Measurements from ENCODE around the gene SASH3. TPM values are rescaled to one million over a fixed set of nuclear protein-coding genes. Genes with fewer than 3 reads are reported as not detected.

Gene SASH3
- total and polyA plus RNA-seq, 2 donors, result 2.6 to 6.4 TPM

GRCh38 chrX:129783291-129783713 lies 3.6 kb downstream of the SASH3 start:
- no peak for DNase-seq (ENCODE audit: extremely low spot score)
- H3K4me3 ChIP-seq (ENCODE audit: low read depth, low read length), result no peak overlapping the region
- H3K4me1 ChIP-seq (ENCODE audit: insufficient read depth), result no peaks in the 10 kb centered on the region
- 91% methylated on average over 11 of the region's 11 CpGs for WGBS
- no peak overlapping the region for H3K27ac ChIP-seq (ENCODE audit: low read depth)
- no peaks in the 10 kb centered on the region for H3K36me3 ChIP-seq (ENCODE audit: insufficient read depth)

- H3K4me3 ChIP-seq (ENCODE audit: low read depth, low read length), result no peak overlapping the region
- H3K4me1 ChIP-seq (ENCODE audit: insufficient read depth), result no peaks in the 10 kb centered on the region
- no peak overlapping the region for H3K27ac ChIP-seq (ENCODE audit: low read depth)
- 85% methylated on average over 7 of the region's 7 CpGs for WGBS
- no peak for DNase-seq (ENCODE audit: extremely low spot score)
- H3K36me3 ChIP-seq (ENCODE audit: insufficient read depth), result no peaks in the 10 kb centered on the region
Measured at GRCh38 chrX:129784371-129784770, 4.6 kb downstream of the SASH3 start.

GRCh38 chrX:129785160-129785947 lies 5.6 kb downstream of the SASH3 start:
- no peak for DNase-seq (ENCODE audit: extremely low spot score)
- Histone ChIP-seq H3K27ac (ENCODE audit: low read depth) (no peak overlapping the region), H3K4me3 (ENCODE audit: low read depth, low read length) (no peak overlapping the region), H3K4me1 (ENCODE audit: insufficient read depth) (no peaks in the 10 kb centered on the region), H3K36me3 (ENCODE audit: insufficient read depth) (no peaks in the 10 kb centered on the region)
- 77% methylated on average over 11 of the region's 11 CpGs for WGBS

- no peak overlapping the region for H3K27ac ChIP-seq (ENCODE audit: low read depth)
- no peaks in the 10 kb centered on the region for H3K36me3 ChIP-seq (ENCODE audit: insufficient read depth)
- DNase-seq (ENCODE audit: extremely low spot score), result no peak
- H3K4me1 ChIP-seq (ENCODE audit: insufficient read depth), result no peaks in the 10 kb centered on the region
- WGBS, result 50% methylated on average over 3 of the region's 3 CpGs
- H3K4me3 ChIP-seq (ENCODE audit: low read depth, low read length), result no peak overlapping the region
Measured at GRCh38 chrX:129786210-129786651, 6.5 kb downstream of the SASH3 start.

GRCh38 chrX:129787336-129788055 lies 7.7 kb downstream of the SASH3 start:
- Histone ChIP-seq H3K27ac (ENCODE audit: low read depth) (no peak overlapping the region), H3K36me3 (ENCODE audit: insufficient read depth) (no peaks in the 10 kb centered on the region), H3K4me1 (ENCODE audit: insufficient read depth) (no peaks in the 10 kb centered on the region), H3K4me3 (ENCODE audit: low read depth, low read length) (no peak overlapping the region)
- WGBS, result 74% methylated on average over 11 of the region's 11 CpGs
- DNase-seq (ENCODE audit: extremely low spot score), result no peak

- 77% methylated on average over 6 of the region's 6 CpGs for WGBS
- H3K4me3 ChIP-seq (ENCODE audit: low read depth, low read length), result no peak overlapping the region
- no peak overlapping the region for H3K27ac ChIP-seq (ENCODE audit: low read depth)
- no peak for DNase-seq (ENCODE audit: extremely low spot score)
- no peaks in the 10 kb centered on the region for H3K36me3 ChIP-seq (ENCODE audit: insufficient read depth)
- H3K4me1 ChIP-seq (ENCODE audit: insufficient read depth), result no peaks in the 10 kb centered on the region
Measured at GRCh38 chrX:129788527-129788926, 8.8 kb downstream of the SASH3 start.

GRCh38 chrX:129790146-129790545 lies 10.4 kb downstream of the SASH3 start:
- no peak for DNase-seq (ENCODE audit: extremely low spot score)
- 79% methylated on average over 3 of the region's 3 CpGs for WGBS
- no peak overlapping the region for H3K27ac ChIP-seq (ENCODE audit: low read depth)
- no peak overlapping the region for H3K4me3 ChIP-seq (ENCODE audit: low read depth, low read length)
- no peaks in the 10 kb centered on the region for H3K4me1 ChIP-seq (ENCODE audit: insufficient read depth)
- no peaks in the 10 kb centered on the region for H3K36me3 ChIP-seq (ENCODE audit: insufficient read depth)

- Histone ChIP-seq H3K27ac (ENCODE audit: low read depth) (no peak overlapping the region), H3K4me3 (ENCODE audit: low read depth, low read length) (no peak overlapping the region), H3K36me3 (ENCODE audit: insufficient read depth) (no peaks in the 10 kb centered on the region), H3K4me1 (ENCODE audit: insufficient read depth) (no peaks in the 10 kb centered on the region)
- DNase-seq (ENCODE audit: extremely low spot score), result no peak
- 94% methylated on average over 9 of the region's 9 CpGs for WGBS
Measured at GRCh38 chrX:129790808-129791207, 11.1 kb downstream of the SASH3 start.

- DNase-seq (ENCODE audit: extremely low spot score), result no peak
- no peaks in the 10 kb centered on the region for H3K4me1 ChIP-seq (ENCODE audit: insufficient read depth)
- 89% methylated on average over 8 of the region's 8 CpGs for WGBS
- H3K4me3 ChIP-seq (ENCODE audit: low read depth, low read length), result no peak overlapping the region
- no peak overlapping the region for H3K27ac ChIP-seq (ENCODE audit: low read depth)
- H3K36me3 ChIP-seq (ENCODE audit: insufficient read depth), result no peaks in the 10 kb centered on the region
Measured at GRCh38 chrX:129791336-129791735, 11.6 kb downstream of the SASH3 start.

GRCh38 chrX:129791961-129792570 lies 12.3 kb downstream of the SASH3 start:
- DNase-seq (ENCODE audit: extremely low spot score), result no peak
- H3K4me1 ChIP-seq (ENCODE audit: insufficient read depth), result no peaks in the 10 kb centered on the region
- no peak overlapping the region for H3K27ac ChIP-seq (ENCODE audit: low read depth)
- H3K36me3 ChIP-seq (ENCODE audit: insufficient read depth), result no peaks in the 10 kb centered on the region
- WGBS, result 82% methylated on average over 11 of the region's 11 CpGs
- no peak overlapping the region for H3K4me3 ChIP-seq (ENCODE audit: low read depth, low read length)

GRCh38 chrX:129792586-129793291 lies 13.0 kb downstream of the SASH3 start:
- WGBS, result 95% methylated on average over 18 of the region's 18 CpGs
- H3K4me1 ChIP-seq (ENCODE audit: insufficient read depth), result no peaks in the 10 kb centered on the region

GRCh38 chrX:129793604-129794191 lies 13.9 kb downstream of the SASH3 start:
- no peak for DNase-seq (ENCODE audit: extremely low spot score)
- no peak overlapping the region for H3K4me3 ChIP-seq (ENCODE audit: low read depth, low read length)
- no peak overlapping the region for H3K27ac ChIP-seq (ENCODE audit: low read depth)
- H3K4me1 ChIP-seq (ENCODE audit: insufficient read depth), result no peaks in the 10 kb centered on the region
- 82% methylated on average over 20 of the region's 20 CpGs for WGBS
- no peaks in the 10 kb centered on the region for H3K36me3 ChIP-seq (ENCODE audit: insufficient read depth)

More at GRCh38 chrX:129792586-129793291, 13.0 kb downstream of the SASH3 start:
- H3K4me3 ChIP-seq (ENCODE audit: low read depth, low read length), result no peak overlapping the region
- no peaks in the 10 kb centered on the region for H3K36me3 ChIP-seq (ENCODE audit: insufficient read depth)
- DNase-seq (ENCODE audit: extremely low spot score), result no peak
- H3K27ac ChIP-seq (ENCODE audit: low read depth), result no peak overlapping the region

GRCh38 chrX:129795584-129795983 lies 15.8 kb downstream of the SASH3 start:
- H3K36me3 ChIP-seq (ENCODE audit: insufficient read depth), result no peaks in the 10 kb centered on the region
- H3K4me3 ChIP-seq (ENCODE audit: low read depth, low read length), result no peak overlapping the region
- DNase-seq (ENCODE audit: extremely low spot score), result no peak
- WGBS, result 90% methylated on average over 1 of the region's 1 CpG
- no peak overlapping the region for H3K27ac ChIP-seq (ENCODE audit: low read depth)
- H3K4me1 ChIP-seq (ENCODE audit: insufficient read depth), result no peaks in the 10 kb centered on the region

All from urinary bladder (tissue), 4 donors.